HepG2 (cell line): Measurements from ENCODE around the gene NCOA3. TPM values are rescaled to one million over a fixed set of nuclear protein-coding genes. Genes with fewer than 3 reads are reported as not detected.

Experiments used
- ATF1 ChIP-seq: IDR thresholded peaks from 2 replicates; pipeline ENCODE4 v1.6.1; 2016; ENCODE audit warnings: mild to moderate bottlenecking, control low read depth
- EP300 ChIP-seq, 3 experiments: sonication (generic) in 1 of 3; formaldehyde crosslinking in 1 of 3; IDR thresholded peaks; 2 replicates each; pipeline versions ENCODE4 v1.5.1 to v1.6.1; 2011 to 2020; ENCODE audit warnings: low read depth in 2 of 3, low read length in 2 of 3, borderline replicate concordance in 1 of 3, improper control_type of control experiment in 1 of 3, mild to moderate bottlenecking in 1 of 3, missing genetic modification reagents in 1 of 3, moderate library complexity in 1 of 3
- FOXC1 ChIP-seq: sonication (generic); formaldehyde crosslinking; IDR thresholded peaks from 2 replicates; pipeline ENCODE4 v1.8.0; 2022; ENCODE audit warnings: mild to moderate bottlenecking, missing genetic modification reagents, borderline replicate concordance
- HDAC6 ChIP-seq: fragments of 200-600 bp; sonication (generic); IDR thresholded peaks from 2 replicates; pipeline ENCODE4 v1.7.0; 2017; ENCODE audit warnings: mild to moderate bottlenecking, antibody characterized with exemption, low read length, low read depth
- HNF4A ChIP-seq: sonication (generic); formaldehyde crosslinking; IDR thresholded peaks from 2 replicates; pipeline ENCODE4 v1.4.0; 2020; ENCODE audit warnings: missing genetic modification reagents
- KDM5B ChIP-seq: sonication (generic); formaldehyde crosslinking; IDR thresholded peaks from 2 replicates; pipeline ENCODE4 v1.4.0; 2020; ENCODE audit warnings: missing genetic modification reagents, mild to moderate bottlenecking, borderline replicate concordance
- MEIS2 ChIP-seq: sonication (generic); formaldehyde crosslinking; IDR thresholded peaks from 2 replicates; pipeline ENCODE4 v1.9.0; 2021; ENCODE audit warnings: mild to moderate bottlenecking, missing genetic modification reagents
- SOX13 ChIP-seq, 3 experiments: fragments of 450-650 bp in 1 of 3; sonication (generic) in 1 of 3; formaldehyde crosslinking in 1 of 3; IDR thresholded peaks in 2 of 3; conservative IDR thresholded peaks in 1 of 3; 2 replicates each; pipeline versions ENCODE4 v1.5.0 to v1.6.1; 2016 to 2020; ENCODE audit warnings: antibody characterized with exemption in 1 of 3, mild to moderate bottlenecking in 1 of 3, missing compliant biosample characterization in 1 of 3, missing genetic modification reagents in 1 of 3, moderate library complexity in 1 of 3
- STAG1 ChIP-seq: sonication (generic); formaldehyde crosslinking; IDR thresholded peaks from 2 replicates; pipeline ENCODE4 v1.4.0; 2020; ENCODE audit warnings: missing genetic modification reagents
- ZBTB38 ChIP-seq: sonication (generic); formaldehyde crosslinking; IDR thresholded peaks from 2 replicates; pipeline ENCODE4 v1.5.1; 2020; ENCODE audit warnings: mild to moderate bottlenecking, missing genetic modification reagents
- ZNF121 ChIP-seq: sonication (generic); formaldehyde crosslinking; IDR thresholded peaks from 2 replicates; pipeline ENCODE4 v1.5.0; 2020; ENCODE audit warnings: mild to moderate bottlenecking, missing genetic modification reagents
- ZNF232 ChIP-seq: sonication (generic); formaldehyde crosslinking; IDR thresholded peaks from 2 replicates; pipeline ENCODE4 v1.4.0; 2020; ENCODE audit warnings: missing genetic modification reagents, borderline replicate concordance
- ZNF3 ChIP-seq: IDR thresholded peaks from 2 replicates; pipeline ENCODE4 v1.7.0; 2017; ENCODE audit warnings: inconsistent platforms
- ZNF563 ChIP-seq: sonication (generic); formaldehyde crosslinking; IDR thresholded peaks from 2 replicates; pipeline ENCODE4 v1.8.0; 2022; ENCODE audit warnings: mild to moderate bottlenecking, moderate library complexity, missing genetic modification reagents
- ZNF687 ChIP-seq: sonication (generic); formaldehyde crosslinking; IDR thresholded peaks from 2 replicates; pipeline ENCODE4 v1.5.1; 2020; ENCODE audit warnings: mild to moderate bottlenecking, missing genetic modification reagents, moderate library complexity
- polyA plus RNA-seq, 8 experiments: library from polyadenylated mRNA; depleted of rRNA in 3 of 8; stranded (reverse) in 7 of 8; unstranded in 1 of 8; fragments of >200 nt; fragmentation: Illumina TruSeq in 4 of 8; extraction: Trizol in 4 of 8; gene quantifications; 2 replicates each; pipeline versions ENCODE4 v1.2.1 to v1.2.3, GENCODE V29; 2011 to 2016; ENCODE audit warnings: low read depth in 4 of 8, missing spikeins in 1 of 8, mixed read lengths in 1 of 8; ENCODE audit not compliant: insufficient read depth in 1 of 8
- total RNA-seq, 5 experiments: library from RNA; depleted of rRNA; stranded (reverse); fragments of >200 nt; fragmentation: Illumina TruSeq; extraction: Trizol; gene quantifications; 2 replicates each; pipeline ENCODE4 v1.2.3, GENCODE V29; 2016; ENCODE audit warnings: low read depth in 1 of 5
- TF ChIP-seq, protein P1 (sequence below): sonication (generic); formaldehyde crosslinking; IDR thresholded peaks from 2 replicates; pipeline ENCODE4 v1.4.0; 2020; ENCODE audit warnings: missing genetic modification reagents, borderline replicate concordance
- TF ChIP-seq, protein P2 (sequence below): sonication (generic); formaldehyde crosslinking; IDR thresholded peaks from 2 replicates; pipeline ENCODE4 v1.4.0; 2020; ENCODE audit warnings: low read depth, mild to moderate bottlenecking, missing genetic modification reagents
- TF ChIP-seq, protein P3 (sequence below): sonication (generic); formaldehyde crosslinking; IDR thresholded peaks from 2 replicates; pipeline ENCODE4 v1.5.1; 2020; ENCODE audit warnings: mild to moderate bottlenecking, missing genetic modification reagents, moderate library complexity

NCOA3 gene
- total and polyA plus RNA-seq, 2 of the 13 experiments (the other 11 are each of a cell fraction or from before 2014, with no cell fraction given): 35.0 to 56.8 TPM

- TF ChIP-seq, protein P1, sequence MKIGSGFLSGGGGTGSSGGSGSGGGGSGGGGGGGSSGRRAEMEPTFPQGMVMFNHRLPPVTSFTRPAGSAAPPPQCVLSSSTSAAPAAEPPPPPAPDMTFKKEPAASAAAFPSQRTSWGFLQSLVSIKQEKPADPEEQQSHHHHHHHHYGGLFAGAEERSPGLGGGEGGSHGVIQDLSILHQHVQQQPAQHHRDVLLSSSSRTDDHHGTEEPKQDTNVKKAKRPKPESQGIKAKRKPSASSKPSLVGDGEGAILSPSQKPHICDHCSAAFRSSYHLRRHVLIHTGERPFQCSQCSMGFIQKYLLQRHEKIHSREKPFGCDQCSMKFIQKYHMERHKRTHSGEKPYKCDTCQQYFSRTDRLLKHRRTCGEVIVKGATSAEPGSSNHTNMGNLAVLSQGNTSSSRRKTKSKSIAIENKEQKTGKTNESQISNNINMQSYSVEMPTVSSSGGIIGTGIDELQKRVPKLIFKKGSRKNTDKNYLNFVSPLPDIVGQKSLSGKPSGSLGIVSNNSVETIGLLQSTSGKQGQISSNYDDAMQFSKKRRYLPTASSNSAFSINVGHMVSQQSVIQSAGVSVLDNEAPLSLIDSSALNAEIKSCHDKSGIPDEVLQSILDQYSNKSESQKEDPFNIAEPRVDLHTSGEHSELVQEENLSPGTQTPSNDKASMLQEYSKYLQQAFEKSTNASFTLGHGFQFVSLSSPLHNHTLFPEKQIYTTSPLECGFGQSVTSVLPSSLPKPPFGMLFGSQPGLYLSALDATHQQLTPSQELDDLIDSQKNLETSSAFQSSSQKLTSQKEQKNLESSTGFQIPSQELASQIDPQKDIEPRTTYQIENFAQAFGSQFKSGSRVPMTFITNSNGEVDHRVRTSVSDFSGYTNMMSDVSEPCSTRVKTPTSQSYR (CRISPR knock-in tag): no peak
- 0 out of 2 replicates have a peak, but pooled peaks have one; percentile 17 for TF ChIP-seq ZNF687 (CRISPR knock-in tag)
- TF ChIP-seq KDM5B (CRISPR knock-in tag): no peak
- no peak for TF ChIP-seq SOX13 (IDR thresholded peaks at IDR 0.05)
- no peak for TF ChIP-seq SOX13 (CRISPR knock-in tag; conservative IDR thresholded peaks at IDR 0.05 in 1 of 2, IDR thresholded peaks at IDR 0.05 in 1 of 2)
- TF ChIP-seq ZNF121 (CRISPR knock-in tag): peak; percentile 47; the same call in 1 of the 2 replicates
- no peak for TF ChIP-seq ZNF563 (CRISPR knock-in tag)
- TF ChIP-seq, protein P2, sequence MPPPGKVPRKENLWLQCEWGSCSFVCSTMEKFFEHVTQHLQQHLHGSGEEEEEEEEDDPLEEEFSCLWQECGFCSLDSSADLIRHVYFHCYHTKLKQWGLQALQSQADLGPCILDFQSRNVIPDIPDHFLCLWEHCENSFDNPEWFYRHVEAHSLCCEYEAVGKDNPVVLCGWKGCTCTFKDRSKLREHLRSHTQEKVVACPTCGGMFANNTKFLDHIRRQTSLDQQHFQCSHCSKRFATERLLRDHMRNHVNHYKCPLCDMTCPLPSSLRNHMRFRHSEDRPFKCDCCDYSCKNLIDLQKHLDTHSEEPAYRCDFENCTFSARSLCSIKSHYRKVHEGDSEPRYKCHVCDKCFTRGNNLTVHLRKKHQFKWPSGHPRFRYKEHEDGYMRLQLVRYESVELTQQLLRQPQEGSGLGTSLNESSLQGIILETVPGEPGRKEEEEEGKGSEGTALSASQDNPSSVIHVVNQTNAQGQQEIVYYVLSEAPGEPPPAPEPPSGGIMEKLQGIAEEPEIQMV (CRISPR knock-in tag): 0 out of 2 replicates have a peak, but pooled peaks have one; percentile 17
- peak; percentile 53 for TF ChIP-seq STAG1 (CRISPR knock-in tag)
- TF ChIP-seq MEIS2 (CRISPR knock-in tag): 0 out of 2 replicates have a peak, but pooled peaks have one; percentile 35
- TF ChIP-seq ZBTB38: peak; percentile 82; the same call in 1 of the 2 replicates
- TF ChIP-seq HNF4A: peak; percentile 31; the same call in 1 of the 2 replicates
- TF ChIP-seq, protein P3, sequence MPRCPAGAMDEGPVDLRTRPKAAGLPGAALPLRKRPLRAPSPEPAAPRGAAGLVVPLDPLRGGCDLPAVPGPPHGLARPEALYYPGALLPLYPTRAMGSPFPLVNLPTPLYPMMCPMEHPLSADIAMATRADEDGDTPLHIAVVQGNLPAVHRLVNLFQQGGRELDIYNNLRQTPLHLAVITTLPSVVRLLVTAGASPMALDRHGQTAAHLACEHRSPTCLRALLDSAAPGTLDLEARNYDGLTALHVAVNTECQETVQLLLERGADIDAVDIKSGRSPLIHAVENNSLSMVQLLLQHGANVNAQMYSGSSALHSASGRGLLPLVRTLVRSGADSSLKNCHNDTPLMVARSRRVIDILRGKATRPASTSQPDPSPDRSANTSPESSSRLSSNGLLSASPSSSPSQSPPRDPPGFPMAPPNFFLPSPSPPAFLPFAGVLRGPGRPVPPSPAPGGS (CRISPR knock-in tag): no peak
- TF ChIP-seq HDAC6: no peak
- TF ChIP-seq FOXC1 (CRISPR knock-in tag): 0 out of 2 replicates have a peak, but pooled peaks have one; percentile 23
- TF ChIP-seq EP300 (IDR thresholded peaks at IDR 0.05; ENCODE audit: low read depth in 2 of 2, low read length in 2 of 2): no peak
- TF ChIP-seq EP300 (CRISPR knock-in tag; IDR thresholded peaks at IDR 0.05; ENCODE audit: borderline replicate concordance): no peak
- TF ChIP-seq ATF1: no peak
- 0 out of 2 replicates have a peak, but pooled peaks have one; percentile 1 for TF ChIP-seq ZNF232 (CRISPR knock-in tag)
- TF ChIP-seq ZNF3: no peak
These were observed 174.6 kb downstream of the NCOA3 start (continued) for GRCh38 chr20:47676219-47676721.
